HepG2 (cell line): Measurements from ENCODE around the gene CCNYL1. TPM values are rescaled to one million over a fixed set of nuclear protein-coding genes. Genes with fewer than 3 reads are reported as not detected.

Source experiments
- ATAD3A ChIP-seq: sonication (generic); formaldehyde crosslinking; IDR thresholded peaks from 2 replicates; pipeline ENCODE4 v1.4.0; 2020; ENCODE audit warnings: missing genetic modification reagents
- DBP ChIP-seq: sonication (generic); formaldehyde crosslinking; IDR thresholded peaks from 2 replicates; pipeline ENCODE4 v1.4.0; 2020; ENCODE audit warnings: missing genetic modification reagents; ENCODE audit errors: not compliant biosample characterization
- HHEX ChIP-seq: IDR thresholded peaks from 2 replicates; pipeline ENCODE4 v1.6.1; 2016; ENCODE audit warnings: control low read depth
- HNF1A ChIP-seq, 2 experiments: sonication (generic) in 1 of 2; formaldehyde crosslinking in 1 of 2; IDR thresholded peaks; 2 replicates each; pipeline versions ENCODE4 v1.4.0 to v1.6.1; 2016 to 2020; ENCODE audit warnings: borderline replicate concordance in 1 of 2, low read depth in 1 of 2, mild to moderate bottlenecking in 1 of 2, missing genetic modification reagents in 1 of 2
- KLF6 ChIP-seq: IDR thresholded peaks from 2 replicates; pipeline ENCODE4 v1.8.0; 2016; ENCODE audit warnings: missing biosample characterization, missing genetic modification reagents
- NCOR1 ChIP-seq: fragments of 200-600 bp; sonication (generic); IDR thresholded peaks from 2 replicates; pipeline ENCODE4 v1.7.0; 2017; ENCODE audit warnings: antibody characterized with exemption, low read length, borderline replicate concordance
- RBM22 ChIP-seq: fragments of 200-400 bp; formaldehyde crosslinking; optimal IDR thresholded peaks from 2 replicates; pipeline ENCODE3; 2017; ENCODE audit warnings: mild to moderate bottlenecking, low read length, moderate library complexity
- RNF219 ChIP-seq: sonication (generic); formaldehyde crosslinking; IDR thresholded peaks from 2 replicates; pipeline ENCODE4 v1.5.0; 2020; ENCODE audit warnings: mild to moderate bottlenecking, missing genetic modification reagents
- SCMH1 ChIP-seq: sonication (generic); formaldehyde crosslinking; IDR thresholded peaks from 2 replicates; pipeline ENCODE4 v1.9.0; 2021; ENCODE audit warnings: missing genetic modification reagents, mild to moderate bottlenecking, borderline replicate concordance
- SIX1 ChIP-seq: sonication (generic); formaldehyde crosslinking; IDR thresholded peaks from 2 replicates; pipeline ENCODE4 v1.4.0; 2020; ENCODE audit warnings: missing genetic modification reagents, borderline replicate concordance
- SMARCC2 ChIP-seq: fragments of 450-650 bp; IDR thresholded peaks from 2 replicates; pipeline ENCODE4 v1.6.1; 2017; ENCODE audit warnings: antibody characterized with exemption, mild to moderate bottlenecking
- THAP7 ChIP-seq: sonication (generic); formaldehyde crosslinking; IDR thresholded peaks from 2 replicates; pipeline ENCODE4 v1.8.1; 2023; ENCODE audit warnings: mild to moderate bottlenecking, missing genetic modification reagents
- WIZ ChIP-seq: sonication (generic); formaldehyde crosslinking; IDR thresholded peaks from 2 replicates; pipeline ENCODE4 v1.5.1; 2020; ENCODE audit warnings: mild to moderate bottlenecking, missing genetic modification reagents
- XRCC5 ChIP-seq: fragments of 200-400 bp; formaldehyde crosslinking; optimal IDR thresholded peaks from 2 replicates; pipeline ENCODE3; 2017; ENCODE audit warnings: mild to moderate bottlenecking, low read length
- ZNF138 ChIP-seq: sonication (generic); formaldehyde crosslinking; IDR thresholded peaks from 2 replicates; pipeline ENCODE4 v1.5.0; 2020; ENCODE audit warnings: mild to moderate bottlenecking, low read depth, missing genetic modification reagents
- ZNF232 ChIP-seq: sonication (generic); formaldehyde crosslinking; IDR thresholded peaks from 2 replicates; pipeline ENCODE4 v1.4.0; 2020; ENCODE audit warnings: missing genetic modification reagents, borderline replicate concordance
- ZNF234 ChIP-seq: sonication (generic); formaldehyde crosslinking; conservative IDR thresholded peaks from 2 replicates; pipeline ENCODE4 v1.5.1; 2020; ENCODE audit warnings: mild to moderate bottlenecking, missing genetic modification reagents
- ZNF777 ChIP-seq: sonication (generic); formaldehyde crosslinking; IDR thresholded peaks from 2 replicates; pipeline ENCODE4 v1.4.0; 2020; ENCODE audit warnings: missing genetic modification reagents
- ZSCAN20 ChIP-seq: sonication (generic); formaldehyde crosslinking; IDR thresholded peaks from 2 replicates; pipeline ENCODE4 v1.4.0; 2020; ENCODE audit warnings: missing genetic modification reagents, mild to moderate bottlenecking, borderline replicate concordance
- polyA plus RNA-seq, 8 experiments: library from polyadenylated mRNA; depleted of rRNA in 3 of 8; stranded (reverse) in 7 of 8; unstranded in 1 of 8; fragments of >200 nt; fragmentation: Illumina TruSeq in 4 of 8; extraction: Trizol in 4 of 8; gene quantifications; 2 replicates each; pipeline versions ENCODE4 v1.2.1 to v1.2.3, GENCODE V29; 2011 to 2016; ENCODE audit warnings: low read depth in 4 of 8, missing spikeins in 1 of 8, mixed read lengths in 1 of 8; ENCODE audit not compliant: insufficient read depth in 1 of 8
- total RNA-seq, 5 experiments: library from RNA; depleted of rRNA; stranded (reverse); fragments of >200 nt; fragmentation: Illumina TruSeq; extraction: Trizol; gene quantifications; 2 replicates each; pipeline ENCODE4 v1.2.3, GENCODE V29; 2016; ENCODE audit warnings: low read depth in 1 of 5
- TF ChIP-seq, protein P1 (sequence below): sonication (generic); formaldehyde crosslinking; conservative IDR thresholded peaks from 2 replicates; pipeline ENCODE4 v1.4.0; 2020; ENCODE audit warnings: missing genetic modification reagents

CCNYL1 gene
- total and polyA plus RNA-seq, 2 of the 13 experiments (the other 11 are each of a cell fraction or from before 2014, with no cell fraction given), result 12.5 to 16.2 TPM

- TF ChIP-seq ZSCAN20 (CRISPR knock-in tag) (no peak), NCOR1 (0 out of 2 replicates have a peak, but pooled peaks have one; percentile 28), HNF1A (IDR thresholded peaks at IDR 0.05; ENCODE audit: low read depth) (peak; percentile 52; the same call in 1 of the 2 replicates), HNF1A (CRISPR knock-in tag; IDR thresholded peaks at IDR 0.05; ENCODE audit: borderline replicate concordance) (peak; percentile 83), ZNF777 (no peak), XRCC5 (peak; percentile 31), ZNF138 (CRISPR knock-in tag) (no peak), HHEX (0 out of 2 replicates have a peak, but pooled peaks have one; percentile 33), RBM22 (no peak), WIZ (CRISPR knock-in tag) (no peak), SMARCC2 (no peak), ZNF232 (CRISPR knock-in tag) (no peak), KLF6 (CRISPR knock-in tag) (no peak; the same call in 1 of the 2 replicates), SIX1 (CRISPR knock-in tag) (peak; percentile 99), DBP (no peak), ATAD3A (no peak), THAP7 (CRISPR knock-in tag) (no peak), ZNF234 (no peak), SCMH1 (no peak), RNF219 (CRISPR knock-in tag) (no peak)
- TF ChIP-seq, protein P1, sequence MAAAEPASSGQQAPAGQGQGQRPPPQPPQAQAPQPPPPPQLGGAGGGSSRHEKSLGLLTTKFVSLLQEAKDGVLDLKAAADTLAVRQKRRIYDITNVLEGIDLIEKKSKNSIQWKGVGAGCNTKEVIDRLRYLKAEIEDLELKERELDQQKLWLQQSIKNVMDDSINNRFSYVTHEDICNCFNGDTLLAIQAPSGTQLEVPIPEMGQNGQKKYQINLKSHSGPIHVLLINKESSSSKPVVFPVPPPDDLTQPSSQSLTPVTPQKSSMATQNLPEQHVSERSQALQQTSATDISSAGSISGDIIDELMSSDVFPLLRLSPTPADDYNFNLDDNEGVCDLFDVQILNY (CRISPR knock-in tag), result no peak; the same call in 1 of the 2 replicates
Measured at GRCh38 chr2:207796585-207797350, 85.3 kb downstream of the CCNYL1 start (continued).
